HK-2 (cell line): ENCODE results near the gene FAM180A.

ENCODE experiments used
- DNase-seq: peaks from one replicate; pipeline ENCODE4 v3.0.0-alpha.2; 2018; ENCODE audit not compliant: unreplicated experiment

Gene FAM180A

GRCh38 chr7:135771961-135772638, 23.5 kb upstream of the FAM180A start:
- no peak for DNase-seq

GRCh38 chr7:135771051-135771450, 22.4 kb upstream of the FAM180A start:
- DNase-seq = no peak

DNA sequence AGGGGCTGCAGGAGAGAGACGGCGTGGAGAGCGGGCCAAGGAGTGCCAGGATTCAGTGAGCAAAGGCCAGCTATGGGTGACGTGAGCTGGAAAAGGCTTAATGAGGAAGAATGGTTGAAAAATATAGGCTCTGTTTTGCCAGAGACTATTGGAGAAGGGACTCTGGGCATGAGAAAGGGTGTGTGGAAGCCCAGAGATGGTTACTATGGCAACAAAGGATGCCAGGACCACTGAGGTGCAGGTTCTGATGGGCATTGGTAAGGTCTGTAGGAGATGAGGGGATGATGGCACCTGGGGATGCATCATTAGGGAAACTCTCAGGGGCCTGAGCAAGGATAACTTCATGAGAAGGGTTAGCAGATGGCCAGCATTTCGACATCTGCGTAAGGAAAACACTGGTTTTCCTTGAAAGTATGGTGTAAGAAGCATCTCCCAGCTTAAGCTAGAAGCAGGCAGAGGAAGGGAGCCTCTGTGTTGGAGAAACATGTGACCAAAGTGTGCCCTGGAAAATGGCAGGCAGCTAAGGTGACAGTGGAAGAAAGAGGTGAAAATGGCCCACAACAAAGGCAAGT, 21.6 kb upstream of the FAM180A start:
- no peak for DNase-seq

- no peak for DNase-seq
Observed at GRCh38 chr7:135769005-135769802, 20.6 kb upstream of the FAM180A start.

DNA sequence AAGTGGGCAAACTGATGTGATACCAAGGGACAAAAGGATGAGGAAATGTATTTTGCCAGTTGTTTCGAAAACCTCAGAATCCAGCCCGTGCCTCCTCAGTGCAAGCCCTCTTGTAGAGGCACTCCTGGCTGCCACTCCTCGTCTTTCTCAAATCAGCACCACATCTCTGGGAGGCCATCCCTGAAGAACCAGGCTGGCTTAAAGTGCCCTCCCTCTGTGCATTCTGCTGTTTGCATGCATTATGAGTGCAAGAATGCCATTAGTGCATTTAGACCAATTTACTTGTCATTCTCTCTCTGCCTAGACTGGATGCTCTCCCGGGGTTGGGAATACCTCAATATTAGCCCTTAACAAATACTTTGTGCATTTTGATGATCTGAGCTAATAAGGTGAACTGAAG, 19.9 kb upstream of the FAM180A start:
- no peak for DNase-seq

GRCh38 chr7:135768064-135768463, 19.5 kb upstream of the FAM180A start:
- DNase-seq = no peak

DNA sequence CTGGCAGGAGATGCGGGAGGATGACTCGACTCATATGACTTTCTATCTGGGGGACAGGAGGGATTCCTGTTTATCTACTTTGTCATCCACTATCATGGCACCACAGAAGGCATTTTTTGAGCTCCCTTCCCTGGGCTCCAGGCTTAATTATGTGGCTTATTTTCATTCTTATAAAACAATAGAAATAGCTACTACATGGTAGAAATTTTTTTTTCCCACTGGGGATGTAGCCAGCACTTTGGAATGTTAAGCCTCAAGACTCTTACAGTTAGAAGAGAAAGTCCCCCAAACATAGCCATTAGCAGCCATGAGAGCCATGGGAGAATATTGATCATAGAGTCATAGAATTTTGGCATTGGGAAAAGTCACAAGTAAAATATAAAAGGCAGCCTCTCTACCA, 14.6 kb upstream of the FAM180A start:
- DNase-seq = no peak

GRCh38 chr7:135761751-135762488, 13.3 kb upstream of the FAM180A start:
- no peak for DNase-seq

GRCh38 chr7:135759532-135759931, 10.9 kb upstream of the FAM180A start:
- DNase-seq = no peak

- no peak for DNase-seq
Observed at GRCh38 chr7:135758531-135758932, 9.9 kb upstream of the FAM180A start.

GRCh38 chr7:135757719-135758411, 9.3 kb upstream of the FAM180A start:
- DNase-seq = no peak

- no peak for DNase-seq
Observed at GRCh38 chr7:135756191-135756590, 7.6 kb upstream of the FAM180A start.

DNA sequence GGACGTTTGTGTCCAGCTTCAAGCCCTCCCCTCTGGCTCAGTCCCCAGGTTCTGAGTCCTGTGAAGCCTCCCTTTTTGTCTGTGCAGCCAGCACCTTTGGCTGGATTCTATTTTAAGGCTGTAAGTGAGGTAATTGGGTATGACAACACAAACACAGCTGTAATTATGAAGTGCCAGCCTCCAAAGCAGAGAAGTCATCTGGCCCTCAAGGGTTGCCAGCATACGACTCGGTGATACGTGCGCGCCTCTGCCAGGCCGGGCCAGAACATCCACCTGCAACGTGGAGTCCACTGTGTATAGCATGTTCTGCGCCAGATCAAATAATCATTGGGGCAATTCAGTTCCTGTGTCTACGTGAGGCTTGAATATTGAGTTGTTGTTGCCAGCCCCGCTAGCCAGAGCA, 6.7 kb upstream of the FAM180A start:
- no peak for DNase-seq

- no peak for DNase-seq
Observed at GRCh38 chr7:135753616-135754413, 5.2 kb upstream of the FAM180A start.

DNA sequence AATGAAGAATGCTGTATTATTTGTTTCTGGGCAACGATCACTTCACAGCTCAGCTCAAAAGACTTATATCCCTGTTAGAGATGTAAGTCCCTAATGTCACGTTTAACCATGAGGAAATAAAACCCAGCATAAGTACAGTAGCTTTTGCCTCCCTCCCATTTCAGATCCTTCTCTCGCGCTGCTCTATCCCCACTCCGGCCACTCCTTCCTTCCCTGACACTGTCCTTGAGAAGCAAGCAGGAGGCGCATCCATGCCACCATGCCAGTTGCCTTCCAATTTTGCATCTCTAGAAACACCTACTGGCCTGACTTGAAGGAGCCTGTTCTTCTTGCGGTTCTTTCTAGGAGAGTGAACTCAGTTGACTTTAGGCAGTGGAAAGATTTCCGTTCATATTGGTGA, 1.2 kb downstream of the FAM180A start:
- DNase-seq = no peak

DNA sequence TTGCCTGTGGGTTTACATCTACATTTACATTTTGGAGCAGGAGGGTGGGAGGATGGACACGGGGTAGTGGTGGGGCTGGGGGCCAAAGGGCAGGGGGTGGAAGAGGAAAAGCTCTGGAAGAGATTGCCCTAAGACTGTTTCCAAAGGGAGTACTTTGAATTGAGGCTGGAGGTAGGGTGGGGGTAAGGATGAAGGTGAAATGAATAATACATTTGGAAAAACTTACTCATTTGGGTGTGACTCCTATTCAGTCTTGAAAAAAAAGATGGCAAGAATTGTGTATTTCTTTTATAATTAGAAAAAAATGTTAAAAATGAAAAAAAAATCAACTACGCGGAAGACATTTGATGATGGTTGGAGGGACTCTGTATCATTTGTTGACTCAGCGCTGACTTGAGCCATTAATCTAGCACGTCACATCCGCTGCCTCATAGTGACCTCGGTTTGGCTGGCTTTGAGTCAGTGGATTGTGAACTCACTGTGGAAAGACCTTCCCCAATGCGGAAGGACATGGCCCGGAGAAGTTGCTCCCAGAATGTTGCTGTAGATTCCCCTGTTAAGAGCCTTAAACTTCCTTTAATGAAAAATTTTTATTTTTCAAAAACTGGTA, 2.8 kb downstream of the FAM180A start:
- no peak for DNase-seq

GRCh38 chr7:135744938-135745702, 3.5 kb downstream of the FAM180A start:
- no peak for DNase-seq

DNA sequence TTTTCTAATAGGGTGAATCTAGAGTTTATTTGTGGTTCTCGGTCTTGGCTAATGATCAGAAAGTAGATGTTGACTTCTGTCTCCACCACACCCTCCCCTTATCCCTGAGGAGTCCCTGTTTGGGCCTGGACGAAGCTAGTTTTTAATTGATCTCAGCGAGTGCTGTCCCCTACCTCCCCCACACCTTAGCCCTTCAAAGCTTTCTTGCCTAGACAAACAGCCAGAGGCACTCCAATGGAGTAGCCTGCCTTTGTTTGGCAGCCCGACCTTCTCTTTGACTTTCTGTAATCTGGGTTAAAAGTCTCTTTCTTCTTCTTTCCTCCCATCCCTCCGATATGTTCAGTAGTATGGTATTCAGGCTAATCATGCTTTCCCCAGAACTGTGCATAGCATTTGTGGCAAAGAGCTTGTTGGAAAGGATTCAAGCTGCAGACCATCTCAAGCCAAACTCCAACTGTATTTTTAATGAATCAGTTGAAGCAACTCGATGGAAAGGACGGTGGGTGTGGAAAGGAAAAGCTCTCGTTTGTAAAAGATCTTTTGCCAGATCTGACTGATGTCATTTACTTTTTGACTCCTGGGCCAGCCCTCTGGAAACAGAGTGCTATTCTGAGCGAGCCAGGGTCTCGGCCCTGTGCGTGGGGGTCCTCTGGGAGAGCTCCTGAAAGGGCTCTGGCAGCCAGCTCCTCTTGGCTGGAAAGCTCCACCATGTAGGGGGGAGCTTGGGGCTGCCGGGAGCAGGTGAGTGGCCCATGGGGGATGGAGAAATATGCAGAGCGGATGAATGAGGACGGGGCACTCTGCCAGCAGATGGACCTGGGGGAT, 4.5 kb downstream of the FAM180A start:
- DNase-seq = no peak

- no peak for DNase-seq
Observed at GRCh38 chr7:135742371-135742770, 6.2 kb downstream of the FAM180A start.
